ENCODE results near the gene VGLL3. TPM values are rescaled to one million over a fixed set of nuclear protein-coding genes. Genes with fewer than 3 reads are reported as not detected.

VGLL3 gene
- total RNA-seq, 1 donor from 2014 or later: 0.36 TPM

DNA sequence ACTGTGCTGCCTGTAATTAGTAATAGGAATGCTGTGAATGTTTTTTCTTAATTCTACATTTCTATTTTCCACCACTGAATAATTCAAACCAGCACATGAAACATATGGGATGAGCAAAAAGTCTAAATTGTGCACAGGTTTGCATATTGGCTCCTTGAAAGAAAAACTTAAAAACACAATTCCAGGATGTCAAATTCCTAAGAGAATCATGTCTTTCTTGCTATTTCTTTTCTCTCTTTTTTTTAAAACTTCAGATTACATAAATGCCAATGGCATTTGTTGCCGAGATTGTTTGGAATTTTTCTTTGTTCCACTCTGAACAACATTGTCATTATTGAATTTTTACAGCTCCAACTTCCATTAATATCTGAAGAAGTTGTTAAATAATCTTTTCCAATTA is 60.8 kb downstream of the VGLL3 start:
- no peaks in the 10 kb centered on the region for H3K36me3 Mint-ChIP-seq (ENCODE audit: low read depth, unreplicated experiment)
- no peak for DNase-seq (ENCODE audit: low spot score)
- peaks cover 2% of the 10 kb centered on the region for H3K27me3 Mint-ChIP-seq (ENCODE audit: unreplicated experiment)
- H3K4me1 Mint-ChIP-seq (ENCODE audit: unreplicated experiment): no peaks in the 10 kb centered on the region
- no peak overlapping the region for H3K4me3 Mint-ChIP-seq (ENCODE audit: unreplicated experiment)
- no peaks in the 10 kb centered on the region for H3K9me3 Mint-ChIP-seq (ENCODE audit: unreplicated experiment)
- no peak overlapping the region for H3K27ac Mint-ChIP-seq (ENCODE audit: unreplicated experiment)
- TF ChIP-seq, protein P1, sequence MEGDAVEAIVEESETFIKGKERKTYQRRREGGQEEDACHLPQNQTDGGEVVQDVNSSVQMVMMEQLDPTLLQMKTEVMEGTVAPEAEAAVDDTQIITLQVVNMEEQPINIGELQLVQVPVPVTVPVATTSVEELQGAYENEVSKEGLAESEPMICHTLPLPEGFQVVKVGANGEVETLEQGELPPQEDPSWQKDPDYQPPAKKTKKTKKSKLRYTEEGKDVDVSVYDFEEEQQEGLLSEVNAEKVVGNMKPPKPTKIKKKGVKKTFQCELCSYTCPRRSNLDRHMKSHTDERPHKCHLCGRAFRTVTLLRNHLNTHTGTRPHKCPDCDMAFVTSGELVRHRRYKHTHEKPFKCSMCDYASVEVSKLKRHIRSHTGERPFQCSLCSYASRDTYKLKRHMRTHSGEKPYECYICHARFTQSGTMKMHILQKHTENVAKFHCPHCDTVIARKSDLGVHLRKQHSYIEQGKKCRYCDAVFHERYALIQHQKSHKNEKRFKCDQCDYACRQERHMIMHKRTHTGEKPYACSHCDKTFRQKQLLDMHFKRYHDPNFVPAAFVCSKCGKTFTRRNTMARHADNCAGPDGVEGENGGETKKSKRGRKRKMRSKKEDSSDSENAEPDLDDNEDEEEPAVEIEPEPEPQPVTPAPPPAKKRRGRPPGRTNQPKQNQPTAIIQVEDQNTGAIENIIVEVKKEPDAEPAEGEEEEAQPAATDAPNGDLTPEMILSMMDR (IDR thresholded peaks at IDR 0.05; ENCODE audit: unreplicated experiment): no peak

DNA sequence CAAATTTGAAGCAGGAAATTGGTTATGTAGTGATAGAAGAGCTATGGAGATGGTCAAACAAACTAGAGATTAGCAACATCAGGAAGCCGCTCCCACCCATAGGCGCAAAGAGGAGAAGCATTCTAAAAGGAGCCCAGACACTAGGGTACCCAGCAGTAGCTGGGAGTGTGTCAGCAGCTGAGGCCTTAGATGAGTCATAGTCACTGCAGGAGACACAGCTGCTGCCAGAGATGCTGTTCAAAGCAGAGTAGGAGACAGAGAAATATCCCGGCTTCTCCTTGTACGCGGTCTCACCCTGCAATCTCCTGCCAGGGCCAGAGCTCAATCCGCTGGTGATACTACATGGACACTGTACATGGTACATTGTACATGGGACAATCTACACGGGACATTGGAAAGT is 61.9 kb downstream of the VGLL3 start:
- Mint-ChIP-seq H3K4me1 (ENCODE audit: unreplicated experiment) (no peaks in the 10 kb centered on the region), H3K9me3 (ENCODE audit: unreplicated experiment) (no peaks in the 10 kb centered on the region), H3K27ac (ENCODE audit: unreplicated experiment) (no peak overlapping the region), H3K36me3 (ENCODE audit: low read depth, unreplicated experiment) (no peaks in the 10 kb centered on the region), H3K27me3 (ENCODE audit: unreplicated experiment) (no peaks in the 10 kb centered on the region), H3K4me3 (ENCODE audit: unreplicated experiment) (no peak overlapping the region)
- TF ChIP-seq, protein P1 (IDR thresholded peaks at IDR 0.05; ENCODE audit: unreplicated experiment): no peak
- DNase-seq (ENCODE audit: low spot score): no peak

DNA sequence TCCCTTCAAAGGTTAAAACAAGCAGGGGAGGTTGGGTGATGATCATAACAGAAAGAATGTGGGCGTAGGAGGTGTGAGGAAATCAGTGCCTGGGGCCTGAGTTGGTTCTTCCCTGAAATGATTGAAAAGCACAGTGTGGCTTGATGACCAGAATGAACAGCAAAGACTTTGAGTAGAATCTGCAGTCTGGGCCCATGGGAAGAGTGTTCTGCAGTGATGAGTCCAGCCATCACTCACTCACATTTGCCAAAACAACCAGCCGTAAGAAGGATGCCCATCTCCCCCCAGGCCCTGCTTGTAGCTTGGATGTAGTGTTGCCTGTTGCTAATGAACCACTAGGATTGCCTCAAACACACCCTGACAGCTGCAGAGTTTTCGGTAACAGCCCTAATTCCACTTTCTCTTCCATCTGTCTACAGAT is 67.9 kb downstream of the VGLL3 start:
- DNase-seq (ENCODE audit: low spot score): no peak
- TF ChIP-seq, protein P1 (IDR thresholded peaks at IDR 0.05; ENCODE audit: unreplicated experiment): no peak
- Mint-ChIP-seq H3K36me3 (ENCODE audit: low read depth, unreplicated experiment) (no peaks in the 10 kb centered on the region), H3K9me3 (ENCODE audit: unreplicated experiment) (no peaks in the 10 kb centered on the region), H3K4me1 (ENCODE audit: unreplicated experiment) (no peaks in the 10 kb centered on the region), H3K4me3 (ENCODE audit: unreplicated experiment) (no peak overlapping the region), H3K27me3 (ENCODE audit: unreplicated experiment) (no peaks in the 10 kb centered on the region), H3K27ac (ENCODE audit: unreplicated experiment) (no peak overlapping the region)

DNA sequence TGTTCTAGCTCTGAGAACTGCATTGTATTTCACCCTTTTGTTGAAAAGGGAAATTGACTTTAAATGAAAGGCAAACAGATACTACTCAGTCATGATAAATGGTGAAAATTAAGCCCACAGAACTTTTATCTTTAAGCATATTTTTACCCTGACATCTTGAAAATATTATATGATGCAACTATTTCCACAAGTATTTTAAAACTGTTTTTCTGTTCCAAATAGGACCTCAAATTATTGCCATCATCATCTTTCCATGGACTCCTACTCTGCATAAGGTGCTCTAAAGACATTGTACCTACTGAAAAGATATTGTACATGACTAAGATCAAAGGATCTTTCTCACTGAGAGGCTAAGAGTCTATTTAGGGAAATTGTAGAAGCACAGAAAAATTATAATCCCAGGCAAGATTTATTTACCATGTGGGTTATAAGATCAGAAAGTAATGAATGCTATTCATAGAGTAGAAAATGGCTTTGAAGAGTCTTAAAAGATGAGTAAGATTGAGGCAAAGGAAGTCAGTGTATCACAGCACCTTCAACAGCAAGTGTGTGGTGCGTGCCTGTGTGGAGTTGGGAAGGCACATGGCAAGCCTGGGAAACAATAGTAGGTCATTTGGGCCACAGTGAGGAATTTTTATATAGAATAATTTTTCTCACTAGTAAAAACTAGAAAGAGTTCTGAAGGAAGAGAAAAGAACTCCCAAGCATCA is 68.8 kb downstream of the VGLL3 start:
- Mint-ChIP-seq H3K27ac (ENCODE audit: unreplicated experiment) (no peak overlapping the region), H3K27me3 (ENCODE audit: unreplicated experiment) (no peaks in the 10 kb centered on the region), H3K36me3 (ENCODE audit: low read depth, unreplicated experiment) (no peaks in the 10 kb centered on the region), H3K4me1 (ENCODE audit: unreplicated experiment) (no peaks in the 10 kb centered on the region), H3K4me3 (ENCODE audit: unreplicated experiment) (no peak overlapping the region), H3K9me3 (ENCODE audit: unreplicated experiment) (no peaks in the 10 kb centered on the region)
- no peak for DNase-seq (ENCODE audit: low spot score)
- TF ChIP-seq, protein P1 (IDR thresholded peaks at IDR 0.05; ENCODE audit: unreplicated experiment): no peak

DNA sequence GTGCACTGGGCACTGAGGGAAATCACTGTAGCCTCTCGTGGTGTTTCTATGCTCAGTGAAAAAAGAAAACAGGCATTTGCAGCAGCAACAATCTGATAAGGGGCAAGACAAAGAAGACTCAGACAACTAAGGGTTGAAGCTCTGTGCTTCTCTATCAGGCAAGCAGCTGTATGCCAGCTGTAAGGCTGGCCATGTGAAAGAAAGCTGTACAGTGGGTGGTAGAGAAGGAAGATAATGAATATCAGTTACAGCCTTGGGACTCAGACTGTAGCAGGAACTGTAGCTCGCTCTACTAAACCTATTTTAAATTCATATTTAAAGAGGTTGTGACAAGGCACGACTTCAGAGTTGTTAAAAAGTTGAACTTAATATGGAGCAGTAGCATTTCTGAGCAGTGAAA is 76.3 kb downstream of the VGLL3 start:
- H3K9me3 Mint-ChIP-seq (ENCODE audit: unreplicated experiment): no peaks in the 10 kb centered on the region
- TF ChIP-seq, protein P1 (IDR thresholded peaks at IDR 0.05; ENCODE audit: unreplicated experiment): no peak
- no peak overlapping the region for H3K27ac Mint-ChIP-seq (ENCODE audit: unreplicated experiment)
- H3K4me1 Mint-ChIP-seq (ENCODE audit: unreplicated experiment): no peaks in the 10 kb centered on the region
- no peak overlapping the region for H3K4me3 Mint-ChIP-seq (ENCODE audit: unreplicated experiment)
- no peaks in the 10 kb centered on the region for H3K36me3 Mint-ChIP-seq (ENCODE audit: low read depth, unreplicated experiment)
- peaks cover 2% of the 10 kb centered on the region for H3K27me3 Mint-ChIP-seq (ENCODE audit: unreplicated experiment)
- DNase-seq (ENCODE audit: low spot score): no peak

Data from endothelial cell (in vitro differentiated cells).